22Rv1 (cell line): ENCODE data around the gene BFSP2.
A peak's percentile ranks its signal among the peaks of the same experiment; 100 is the strongest.

Source experiments
- H3K27ac ChIP-seq: fragments of 450-650 bp; 2 replicates; pipeline ENCODE4 v1.5.1; 2017
- CTCF ChIP-seq: fragments of 450-650 bp; IDR thresholded peaks from 2 replicates; pipeline ENCODE4 v1.5.1; 2017; ENCODE audit warnings: mild to moderate bottlenecking
- ZFX ChIP-seq: fragments of 450-650 bp; IDR thresholded peaks from 2 replicates; pipeline ENCODE4 v1.6.1; 2017; ENCODE audit warnings: antibody characterized with exemption, borderline replicate concordance

BFSP2 gene

GRCh38 chr3:133374708-133375402 lies 25.0 kb upstream of the BFSP2 start:
- H3K27ac ChIP-seq = no peak overlapping the region
- TF ChIP-seq CTCF = no peak
- TF ChIP-seq ZFX = no peak

- no peak overlapping the region for H3K27ac ChIP-seq
- TF ChIP-seq CTCF (no peak), ZFX (no peak)
Observed at GRCh38 chr3:133375403-133375745, 24.5 kb upstream of the BFSP2 start.

GRCh38 chr3:133376810-133377209 lies 23.0 kb upstream of the BFSP2 start:
- TF ChIP-seq CTCF (no peak), ZFX (no peak)
- no peak overlapping the region for H3K27ac ChIP-seq

- no peak overlapping the region for H3K27ac ChIP-seq
- TF ChIP-seq CTCF = 0 out of 2 replicates have a peak, but pooled peaks have one; percentile 31
- TF ChIP-seq ZFX = no peak
Observed at GRCh38 chr3:133377396-133377795, 22.5 kb upstream of the BFSP2 start.

- TF ChIP-seq ZFX = no peak
- no peak overlapping the region for H3K27ac ChIP-seq
Observed at GRCh38 chr3:133379926-133380325, 19.9 kb upstream of the BFSP2 start.

- TF ChIP-seq ZFX (no peak), CTCF (no peak)
- no peak overlapping the region for H3K27ac ChIP-seq
Observed at GRCh38 chr3:133380481-133381225, 19.2 kb upstream of the BFSP2 start.

- no peak for TF ChIP-seq ZFX
- no peak for TF ChIP-seq CTCF
- H3K27ac ChIP-seq = no peak overlapping the region
Observed at GRCh38 chr3:133381346-133382109, 18.3 kb upstream of the BFSP2 start.
